Forelimb muscle (tissue), 1 donor: ENCODE data around the gene HJURP. TPM values are rescaled to one million over a fixed set of nuclear protein-coding genes. Genes with fewer than 3 reads are reported as not detected.

Experiments used
- DNase-seq: peaks from one replicate; pipeline ENCODE4 v3.0.0-alpha.2; 2013; ENCODE audit warnings: low read depth
- polyA plus RNA-seq: library from polyadenylated mRNA; unstranded; fragments of 120-200 nt; gene quantifications from one replicate; pipeline ENCODE4 v1.2.1, GENCODE V29; 2013; ENCODE audit not compliant: insufficient read length

The HJURP gene
- polyA plus RNA-seq, 1 donor, result 10.0 TPM

DNA sequence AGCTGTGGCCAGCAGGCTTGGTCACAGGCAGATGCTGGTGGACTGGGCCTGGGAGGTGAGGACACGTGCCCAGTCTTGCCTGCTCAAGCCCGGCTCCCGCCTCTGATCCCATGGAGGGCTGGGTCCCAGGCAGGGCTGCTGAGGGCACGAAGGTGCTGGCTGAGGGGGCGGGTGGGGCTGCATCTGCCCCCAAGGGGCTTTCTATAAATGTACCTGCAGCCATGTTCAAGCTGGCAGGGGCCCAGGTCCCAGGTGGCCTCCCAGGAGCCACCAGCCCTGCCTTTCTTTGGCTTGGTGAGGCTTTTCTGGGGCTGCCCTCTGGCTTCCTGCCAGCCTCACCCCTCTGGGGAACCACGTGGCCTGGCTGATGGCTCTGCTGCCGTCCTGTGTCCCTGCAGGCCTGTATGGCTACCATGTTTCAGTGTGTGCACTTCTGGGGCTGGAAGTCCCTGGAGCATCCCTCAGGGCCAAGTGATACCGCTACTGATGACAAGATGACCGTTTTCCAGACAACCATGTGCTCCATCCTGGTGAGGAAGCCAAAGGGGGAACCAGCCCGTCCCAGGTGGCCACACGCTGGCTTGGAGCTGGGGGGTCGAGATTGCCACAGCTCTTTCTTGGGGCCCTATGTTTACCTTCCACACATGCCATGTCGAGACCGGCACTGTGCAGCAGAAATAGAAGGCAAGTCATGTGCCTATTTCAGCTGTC lies 23.2 kb downstream of the HJURP start:
- no peak for DNase-seq

DNA sequence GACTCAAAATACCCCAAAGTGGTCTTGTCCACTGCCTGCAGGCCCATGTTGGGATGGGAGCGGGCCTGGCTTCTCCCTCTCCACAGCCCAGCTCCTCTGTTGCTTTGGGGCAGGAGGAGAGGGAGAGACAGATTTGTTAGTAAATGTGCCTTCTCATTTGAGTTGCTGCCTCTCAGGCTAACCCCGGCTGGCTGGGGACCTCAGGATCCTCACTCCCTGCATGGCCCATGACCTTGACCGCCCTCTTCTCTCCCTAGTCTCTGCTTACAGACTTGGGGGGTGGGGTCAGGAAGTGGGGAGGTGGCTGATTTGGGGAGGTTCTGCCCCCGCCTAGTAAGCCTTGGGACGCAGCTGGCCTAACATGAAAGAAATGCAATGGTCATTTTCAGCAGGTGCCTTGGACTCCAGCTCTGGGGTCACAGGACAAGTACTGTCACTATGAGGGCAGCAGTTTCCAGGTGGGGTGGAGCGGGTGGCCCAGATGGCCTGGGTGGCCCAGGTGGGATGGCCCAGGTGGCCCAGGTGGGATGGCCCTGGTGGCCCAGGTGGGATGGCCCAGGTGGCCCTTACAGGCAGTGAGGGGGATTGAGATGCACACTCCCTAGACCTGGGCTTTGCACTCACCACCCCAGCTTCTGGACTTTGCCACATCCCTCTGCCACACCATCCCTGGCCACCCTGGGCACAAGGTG lies 24.1 kb downstream of the HJURP start:
- DNase-seq, result no peak

DNA sequence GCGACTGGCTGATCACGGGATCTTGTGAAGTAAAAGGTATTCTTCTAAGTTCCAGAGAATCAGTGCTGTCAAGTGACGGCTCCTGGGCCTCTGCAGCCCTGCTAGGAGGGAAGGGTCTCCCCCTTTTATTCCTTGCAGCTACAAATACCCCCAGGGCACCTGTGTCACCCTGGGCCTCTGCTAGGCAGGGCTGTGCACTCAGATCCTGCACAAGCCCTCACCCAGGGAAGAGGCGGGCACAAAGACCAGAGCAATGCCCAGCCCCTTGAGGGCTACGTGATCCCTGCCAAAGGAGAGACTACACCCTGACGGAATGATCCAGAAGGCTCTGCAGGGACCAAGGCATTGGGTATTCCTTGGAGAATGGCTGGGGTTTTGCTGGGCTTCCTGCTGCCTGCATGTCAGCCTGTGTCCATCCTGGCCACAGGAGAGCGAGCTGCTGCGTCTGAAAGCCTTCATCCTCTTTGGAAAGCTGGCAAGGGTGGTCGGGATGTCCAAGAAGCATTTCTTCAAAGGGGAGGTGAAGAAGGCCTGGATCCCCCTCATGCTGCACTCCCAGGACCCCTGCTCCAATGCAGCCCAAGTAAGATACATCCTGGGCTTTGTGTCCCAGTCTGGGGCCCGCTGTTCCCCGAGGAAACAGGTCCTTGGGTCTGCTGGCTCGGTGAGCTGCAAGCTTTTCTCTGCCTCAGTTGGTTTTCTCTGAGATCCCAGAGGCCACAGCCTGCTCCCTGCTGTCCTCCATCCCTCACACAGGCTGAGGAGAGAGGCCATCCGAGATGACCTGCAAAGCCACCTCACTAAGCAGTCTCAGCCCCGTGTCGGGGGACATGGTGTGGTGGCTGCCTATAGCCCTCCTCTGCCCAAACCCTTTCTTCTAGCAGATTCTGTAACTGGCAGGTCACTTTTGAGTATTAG lies 24.9 kb downstream of the HJURP start:
- no peak for DNase-seq

DNA sequence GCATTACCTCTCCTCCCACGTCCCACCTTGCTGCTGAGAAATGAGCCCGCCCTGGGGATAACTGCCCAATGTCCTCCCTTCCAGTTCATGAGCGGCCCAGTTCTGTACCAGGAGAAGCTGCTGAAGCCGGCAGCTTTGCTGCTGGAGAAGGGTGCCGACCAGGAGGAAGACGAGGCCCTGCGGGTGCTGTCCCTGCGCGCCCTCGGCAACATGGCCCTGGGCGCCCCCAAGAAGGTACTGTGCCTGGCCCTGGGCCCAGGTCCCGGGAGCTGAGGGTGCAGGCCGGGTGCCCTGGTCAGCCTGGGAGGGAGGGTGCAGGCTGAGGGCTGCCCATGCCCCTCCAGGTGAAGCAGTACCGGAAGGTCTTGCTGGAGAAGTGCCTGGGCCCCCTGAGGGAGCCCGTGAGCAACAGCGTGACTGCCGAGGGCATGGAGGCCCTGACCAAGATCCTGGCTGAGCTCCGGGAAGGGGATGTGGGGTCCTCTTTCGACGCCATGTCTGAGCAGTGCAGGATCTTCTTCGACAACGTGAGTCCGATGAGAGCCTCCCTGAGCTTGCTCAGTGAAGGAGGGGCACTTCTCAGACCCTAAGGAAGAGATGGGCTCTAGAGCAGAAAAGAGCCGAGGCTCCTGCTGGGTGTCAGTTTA lies 25.7 kb downstream of the HJURP start:
- no peak for DNase-seq

DNA sequence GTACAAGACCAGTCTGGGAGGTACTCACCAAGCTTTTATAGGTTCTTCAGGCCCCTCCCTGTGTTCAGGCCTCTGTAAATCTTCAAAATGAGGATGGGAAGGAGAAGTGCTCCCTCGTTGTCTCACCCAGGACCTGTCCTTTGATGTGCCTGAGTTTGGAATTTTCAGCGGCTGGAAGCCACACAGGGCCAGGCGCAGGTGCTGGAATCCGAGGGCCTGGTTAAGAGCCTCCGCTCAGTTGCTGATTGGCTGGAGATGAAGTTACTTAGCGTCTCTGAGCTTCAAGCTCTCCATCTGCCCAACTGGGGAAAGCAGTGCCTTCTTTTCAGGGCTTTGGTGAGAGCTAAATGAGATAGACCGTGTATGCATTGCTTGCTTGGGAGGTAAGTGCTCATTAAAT lies 30.0 kb downstream of the HJURP start:
- DNase-seq, result no peak

DNA sequence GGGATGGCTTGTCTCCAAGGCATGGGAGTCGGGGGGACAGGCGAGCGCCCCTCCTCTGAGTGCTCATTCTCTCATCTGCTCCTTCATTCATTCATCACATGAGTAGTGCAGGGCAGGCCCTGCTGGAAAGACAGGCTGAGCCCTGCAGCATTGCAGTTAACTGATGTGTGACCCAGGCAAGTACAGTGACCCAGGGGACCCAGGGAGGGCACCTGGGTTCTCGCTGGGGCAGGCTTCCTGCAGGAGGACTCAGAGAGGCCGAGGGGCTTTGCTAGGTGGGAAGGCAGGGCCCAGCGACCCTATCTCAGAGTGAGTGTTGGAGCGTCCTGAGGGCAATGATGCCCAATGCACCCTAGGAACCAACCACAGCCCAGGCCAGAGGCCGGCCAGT lies 30.6 kb downstream of the HJURP start:
- DNase-seq, result no peak

DNA sequence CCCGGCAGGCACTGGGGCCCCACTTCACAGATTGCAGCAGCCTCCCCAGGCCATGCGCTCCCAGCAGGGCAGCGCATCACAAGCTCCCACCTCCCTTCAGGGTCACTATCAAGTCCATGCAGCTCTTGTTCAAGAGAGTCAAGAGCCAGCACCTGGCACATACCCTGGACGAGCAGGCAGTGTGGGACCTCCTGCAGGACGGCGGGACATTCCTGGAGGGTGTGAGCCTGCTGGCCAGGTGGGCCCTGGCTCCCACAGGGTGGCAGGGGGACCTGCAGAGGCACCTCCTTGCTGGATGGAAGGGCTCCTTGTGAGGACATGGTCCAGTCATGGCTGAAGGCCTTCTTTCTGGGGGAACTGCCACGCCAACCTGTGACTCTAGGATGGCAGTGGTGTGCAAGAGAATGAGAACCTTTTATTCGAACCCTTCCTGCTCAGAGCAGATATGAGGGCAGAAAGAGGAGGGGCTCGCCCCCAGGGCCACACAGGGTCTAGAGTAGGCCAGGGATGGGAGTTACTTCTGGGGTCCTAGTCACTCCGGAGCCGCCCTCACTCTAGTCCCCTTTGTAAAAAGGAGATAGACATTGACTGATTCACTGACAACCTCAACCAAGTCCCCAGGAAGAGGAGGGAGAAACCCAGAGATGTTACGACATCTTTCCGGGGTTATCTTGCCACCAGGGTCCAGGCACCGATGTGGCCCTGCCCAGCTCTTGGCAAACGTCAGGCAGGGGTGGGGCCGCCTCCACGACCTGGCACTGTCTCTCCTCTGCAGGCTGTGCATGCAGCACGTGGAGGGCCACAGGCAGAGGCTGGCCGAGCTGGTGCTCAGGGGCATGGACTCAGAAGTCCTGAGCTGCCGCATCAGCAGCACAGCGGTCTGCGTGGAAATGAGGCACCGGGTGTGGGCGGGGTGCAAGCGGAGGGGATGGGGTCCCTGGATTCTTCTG lies 31.3 kb downstream of the HJURP start:
- no peak for DNase-seq

DNA sequence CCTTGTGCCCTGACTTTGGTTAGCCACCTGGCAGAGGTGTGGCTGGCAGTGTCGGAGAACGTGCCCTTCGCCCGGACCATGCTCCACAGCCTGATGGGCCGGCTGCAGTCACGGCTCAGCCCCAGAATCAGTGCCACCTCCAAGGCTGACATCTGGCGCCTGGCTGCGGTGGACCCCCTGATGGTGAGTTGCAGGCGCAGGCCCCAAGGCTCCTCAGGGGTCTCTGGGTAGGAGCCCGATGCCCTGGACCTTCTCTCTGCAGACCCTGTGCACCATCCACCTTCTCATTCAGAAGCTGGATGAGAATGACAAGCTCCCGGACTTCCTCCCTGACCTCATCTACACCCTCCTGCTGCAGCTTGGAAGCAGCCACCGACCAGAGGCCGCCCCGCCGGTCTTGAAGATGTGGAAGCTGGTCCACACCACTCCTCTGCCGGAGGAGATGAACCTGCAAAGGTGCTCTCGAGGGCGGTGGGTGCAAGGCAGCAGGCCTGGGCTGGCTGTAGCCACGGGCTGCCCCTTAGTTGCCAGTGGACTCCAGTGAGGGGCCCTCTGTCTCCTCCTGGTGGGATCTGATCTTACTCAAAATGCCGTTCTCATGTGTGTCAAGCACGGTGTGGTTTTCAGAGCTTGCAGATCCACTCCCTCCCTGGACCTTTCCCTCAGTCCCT lies 32.1 kb downstream of the HJURP start:
- no peak for DNase-seq

DNA sequence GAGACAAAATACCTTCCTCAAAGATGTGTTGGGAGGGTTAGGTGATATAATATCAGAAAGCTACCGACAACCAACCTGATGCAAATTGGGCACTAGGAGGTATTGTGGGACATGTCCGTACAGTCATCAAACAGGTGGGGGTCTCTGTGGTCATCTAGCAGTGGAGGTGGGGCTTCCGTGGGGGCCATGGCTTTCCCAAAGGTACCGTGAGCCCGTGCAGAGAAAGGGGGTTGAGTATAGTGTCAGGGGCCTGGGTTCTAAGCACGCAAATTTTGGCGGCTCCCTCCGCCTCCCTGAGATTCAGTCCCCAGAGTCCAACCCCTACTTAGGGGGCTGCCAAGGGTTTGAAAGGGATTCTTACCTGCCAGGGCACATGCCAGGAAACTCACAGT lies 32.6 kb downstream of the HJURP start:
- no peak for DNase-seq

DNA sequence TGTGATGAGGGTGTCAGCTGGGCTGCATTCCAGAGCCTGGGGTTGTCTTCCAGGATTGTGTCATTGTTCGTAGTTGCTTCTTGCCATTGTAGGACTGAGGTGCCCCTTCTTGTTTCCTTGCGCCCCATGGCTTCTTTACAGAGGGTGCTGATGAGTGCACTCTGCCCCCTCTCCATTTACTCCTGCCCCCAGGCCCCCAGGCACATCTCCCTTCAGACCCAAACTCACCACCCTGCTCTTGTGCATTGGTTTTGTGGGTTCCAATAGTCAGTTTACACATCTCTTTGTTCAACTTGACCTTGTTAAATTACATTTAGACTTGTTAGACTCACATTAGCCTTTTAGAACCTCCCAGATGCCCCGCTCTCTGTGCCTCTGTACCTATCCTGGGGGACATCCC lies 33.1 kb downstream of the HJURP start:
- DNase-seq, result no peak

DNA sequence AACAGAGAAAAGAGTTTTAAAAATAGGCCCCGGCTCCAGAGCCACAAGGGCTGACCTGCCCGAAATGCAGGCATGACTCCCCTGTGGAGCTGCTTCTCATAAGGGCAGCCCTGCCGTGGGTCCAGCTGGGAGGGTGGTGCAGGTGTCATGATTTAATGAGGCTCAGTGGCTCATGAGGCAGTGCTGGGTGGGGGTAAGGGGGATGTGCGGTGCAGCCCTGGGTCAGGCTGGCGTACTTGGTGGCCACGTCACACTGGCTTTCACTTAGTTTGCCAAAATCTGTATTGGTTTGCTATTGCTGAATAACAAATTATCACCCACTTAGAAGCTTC lies 33.6 kb downstream of the HJURP start:
- DNase-seq, result no peak

DNA sequence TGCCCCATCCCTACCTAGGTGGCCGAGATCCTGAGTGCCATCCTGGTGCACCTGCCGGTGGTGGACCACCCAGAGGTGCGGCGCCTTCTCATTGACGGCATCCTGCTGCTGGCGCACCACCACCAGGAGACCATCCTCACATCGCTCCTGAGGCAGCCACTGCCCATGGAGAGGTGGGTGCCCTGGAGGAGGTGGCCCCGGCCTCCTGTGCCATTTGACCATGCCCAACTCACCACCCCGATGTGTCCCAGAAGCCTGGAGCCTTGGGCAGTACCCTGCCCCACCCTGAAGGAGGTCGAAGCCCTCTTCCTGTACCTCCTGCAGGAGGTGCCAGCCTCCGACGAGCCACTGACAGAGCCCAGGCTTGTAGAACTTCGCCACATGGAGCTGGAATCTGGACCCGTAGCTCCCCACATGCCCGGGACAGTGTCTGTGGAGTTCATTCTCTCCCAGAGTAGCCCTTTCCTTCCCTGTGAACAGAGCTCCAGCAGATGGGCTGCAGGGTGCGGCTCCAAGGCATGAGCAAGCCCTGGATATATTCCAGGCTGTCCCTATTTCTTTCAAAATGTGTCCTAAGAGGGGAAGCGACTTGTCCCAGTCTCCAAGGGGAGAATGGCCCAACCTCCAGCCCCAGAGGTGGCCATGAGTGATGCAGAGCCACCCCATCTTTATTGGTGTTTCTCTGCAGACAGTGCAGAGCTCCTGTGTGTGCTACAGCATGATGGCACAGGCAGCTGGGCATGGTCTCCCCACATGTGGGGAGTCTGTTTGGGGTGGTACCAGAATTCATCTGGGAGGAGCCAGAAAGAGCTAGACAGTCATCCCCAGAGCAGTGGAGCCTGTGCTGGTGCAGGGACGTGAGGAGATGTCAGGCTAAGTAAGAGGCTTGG lies 34.2 kb downstream of the HJURP start:
- DNase-seq, result no peak

DNA sequence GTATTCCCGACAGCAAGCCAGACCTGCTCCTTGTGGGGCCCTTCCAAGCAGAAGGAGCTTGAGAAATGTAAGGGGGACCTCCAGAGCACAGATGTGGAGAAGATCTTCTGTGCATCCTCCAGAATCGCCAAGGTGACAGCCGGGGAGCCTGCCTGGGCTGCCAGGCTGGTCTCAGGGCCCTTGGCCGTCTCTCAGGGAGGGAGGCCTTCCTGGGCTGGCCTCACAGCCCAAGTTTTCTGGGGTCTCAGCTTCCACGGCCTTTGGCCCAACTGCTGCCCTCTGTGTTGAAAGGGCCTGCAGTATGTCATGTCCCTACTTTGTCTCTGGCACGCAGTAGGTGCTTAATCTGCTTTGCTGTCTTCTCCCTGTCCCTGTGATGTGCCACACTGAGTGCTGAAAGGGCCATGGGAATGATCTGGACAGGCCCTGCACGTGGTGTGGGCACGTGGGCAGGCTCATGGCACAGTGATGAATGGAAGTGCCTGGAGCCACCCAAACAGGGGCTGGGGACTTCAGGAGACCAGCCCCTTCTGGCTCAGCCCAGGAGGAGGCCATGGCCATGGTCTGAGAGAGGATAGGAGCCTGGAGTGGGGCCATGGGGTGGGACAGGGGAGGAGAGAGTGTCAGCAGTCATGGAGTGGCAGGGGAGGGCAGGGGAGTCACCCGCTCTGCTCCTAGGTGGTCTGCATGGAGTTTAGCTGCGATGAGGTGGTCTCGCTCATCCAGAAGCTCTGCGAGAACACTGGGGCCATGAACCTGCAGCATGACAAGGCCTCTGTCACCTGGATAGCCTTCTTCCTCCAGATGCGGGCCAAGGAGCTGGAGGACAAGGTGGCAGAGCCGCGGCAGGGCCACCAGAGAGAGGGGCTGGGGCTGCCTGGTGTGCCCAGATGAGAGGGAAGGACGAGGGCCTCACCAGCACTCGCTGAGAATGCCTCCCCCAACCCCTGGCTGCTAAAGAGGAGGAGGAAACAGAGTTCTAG lies 35.4 kb downstream of the HJURP start:
- no peak for DNase-seq

DNA sequence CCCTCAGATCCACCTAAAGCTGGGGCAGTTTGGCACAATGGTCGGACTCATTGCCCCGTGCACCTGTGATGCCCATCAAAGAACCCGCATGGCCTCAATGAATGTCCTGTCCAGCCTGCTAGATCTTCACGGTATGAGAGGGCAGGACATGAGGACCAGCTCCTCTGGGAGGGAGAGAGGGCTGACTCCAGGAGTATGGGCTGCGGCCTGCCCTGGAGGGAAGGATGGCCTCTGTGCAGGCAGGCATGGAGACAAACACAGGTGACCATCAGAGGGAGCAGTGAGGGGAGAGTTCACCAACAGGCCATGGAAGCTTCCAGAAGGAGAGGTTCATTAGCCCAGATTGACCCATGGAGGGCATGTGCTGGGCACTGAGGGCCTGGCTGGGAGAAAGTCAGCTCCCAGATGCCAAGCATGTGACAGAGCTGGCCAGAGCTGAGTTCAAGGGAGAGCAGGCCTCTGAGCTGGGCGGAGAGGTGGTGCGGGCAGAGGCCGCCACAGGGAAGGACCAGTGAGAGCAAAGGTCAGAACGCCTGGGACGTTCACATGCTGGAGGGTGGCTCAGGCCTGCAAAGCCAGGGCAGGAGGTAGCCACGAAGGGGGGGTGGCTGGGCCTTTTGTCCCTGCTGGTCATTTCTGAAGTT lies 36.2 kb downstream of the HJURP start:
- DNase-seq, result no peak

DNA sequence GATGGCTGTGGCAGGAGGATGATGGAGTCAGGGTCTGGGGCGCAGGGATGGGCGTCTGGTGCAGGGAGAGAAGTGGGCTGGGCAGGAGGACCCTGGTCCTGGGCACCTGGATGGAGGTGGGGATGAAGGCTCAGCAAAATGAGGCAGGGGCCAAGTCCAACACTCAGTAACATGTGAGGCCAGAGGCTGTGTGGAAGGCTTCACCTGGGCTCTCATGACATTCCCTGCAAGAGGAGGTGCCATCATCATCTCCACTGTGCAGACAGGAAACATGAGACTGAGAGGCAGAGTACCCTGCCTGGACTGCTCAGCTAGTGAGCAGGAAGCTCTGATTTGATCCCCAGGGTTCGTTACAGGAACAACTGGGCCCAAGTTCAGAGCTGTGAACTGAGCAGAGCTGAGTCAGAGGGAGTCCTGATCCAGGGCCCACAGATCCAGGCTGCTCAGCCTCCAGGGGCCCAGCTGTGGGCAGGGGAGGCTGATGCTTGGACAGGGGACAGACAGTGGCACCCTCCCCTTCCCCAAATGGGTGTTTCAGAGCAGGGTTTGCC lies 36.9 kb downstream of the HJURP start:
- DNase-seq, result no peak

DNA sequence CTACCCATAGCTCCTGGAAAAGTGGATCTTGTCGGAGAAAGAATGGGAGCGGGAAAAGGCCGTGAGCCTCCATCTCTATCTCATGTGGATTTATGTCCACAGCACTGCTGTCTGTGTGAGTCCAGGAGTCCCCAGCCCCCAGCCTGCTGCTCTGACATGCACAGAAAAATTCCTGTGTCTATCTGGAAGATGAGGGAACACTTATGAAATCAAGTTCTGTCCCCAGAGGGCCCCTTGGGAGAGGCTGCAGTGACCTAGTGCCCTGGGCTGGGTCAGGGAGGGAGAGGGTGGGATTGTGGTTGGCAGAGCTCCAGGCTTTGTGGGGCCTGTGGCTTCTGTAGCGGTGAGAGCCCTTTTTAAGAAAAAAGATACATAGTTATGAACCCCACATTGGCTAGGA lies 37.6 kb downstream of the HJURP start:
- DNase-seq, result no peak

DNA sequence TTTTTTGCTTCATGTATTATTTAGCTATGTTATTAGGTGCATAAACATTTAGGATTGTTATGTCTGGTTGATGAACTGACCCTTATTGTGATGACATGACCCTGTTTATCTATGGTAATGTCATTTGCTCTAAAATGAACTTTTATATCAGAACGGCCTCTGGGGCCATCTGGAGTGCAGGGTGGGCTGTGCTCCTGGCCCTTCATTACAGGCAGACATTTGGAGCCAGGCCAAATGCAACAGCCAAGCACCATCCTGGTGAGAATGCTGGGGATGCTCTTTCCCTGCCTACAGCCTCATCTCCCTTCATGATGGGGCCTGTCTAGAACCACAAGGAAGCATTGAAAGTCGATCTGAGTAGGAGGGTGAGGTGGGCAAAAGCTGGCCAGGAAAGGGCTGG lies 38.0 kb downstream of the HJURP start:
- no peak for DNase-seq
